Erythroblast (primary cell): Measurements from ENCODE around the gene CDH13.

Source experiments
- GATA1 ChIP-seq: IDR thresholded peaks from 2 replicates; pipeline ENCODE4 v1.6.1; 2011; ENCODE audit warnings: low read depth, mild to moderate bottlenecking, control low read depth, low read length, moderate library complexity
- POLR2A ChIP-seq: IDR thresholded peaks from 2 replicates; pipeline ENCODE4 v1.6.1; 2011; ENCODE audit warnings: mild to moderate bottlenecking, low read length

DNA sequence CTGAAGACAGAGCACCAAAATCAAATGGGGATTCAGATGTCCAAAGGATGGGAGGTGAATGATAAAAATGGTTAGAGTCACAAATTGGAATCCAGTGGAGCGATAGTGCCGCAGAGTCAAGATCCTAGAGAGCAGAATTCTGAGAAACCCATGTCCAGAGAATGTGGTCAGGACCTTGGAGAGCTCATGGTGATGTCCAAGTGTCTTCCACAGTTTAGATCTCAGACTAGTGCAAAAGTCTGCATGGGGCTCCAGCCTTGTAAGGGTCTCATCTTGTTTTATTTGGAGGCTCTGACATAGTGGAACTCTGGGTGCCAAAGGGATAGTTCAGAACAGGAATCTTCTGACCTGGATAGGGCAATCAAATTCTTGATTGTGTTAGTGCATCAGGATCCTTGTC, 935.1 kb downstream of the CDH13 start:
- no peak for TF ChIP-seq POLR2A
- no peak for TF ChIP-seq GATA1
